ENCODE data around the gene TBC1D19.

DNA sequence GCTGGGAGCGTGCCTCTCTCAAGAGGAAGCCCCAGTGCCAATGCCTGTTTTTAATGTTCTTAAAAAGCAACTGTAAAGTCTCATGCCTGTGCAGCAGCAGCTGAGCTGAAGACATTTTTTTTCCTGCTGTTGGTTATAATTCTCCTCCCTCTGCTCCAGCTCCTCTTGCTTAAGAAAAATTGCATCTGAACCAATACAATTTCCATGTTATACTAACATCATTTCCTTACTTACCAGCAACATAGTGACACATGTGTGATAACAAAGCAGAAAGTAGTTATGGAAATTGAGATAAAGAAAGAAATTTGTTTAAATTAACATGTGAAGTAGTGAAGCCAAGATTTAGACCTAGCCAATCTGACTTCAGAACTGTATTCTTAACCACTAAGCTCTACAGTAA is 101.4 kb downstream of the TBC1D19 start:
- TF ChIP-seq CTCF (IDR thresholded peaks at IDR 0.05; ENCODE audit: low read depth, low read length, missing input control) (no peak), REST (IDR thresholded peaks at IDR 0.05) (no peak), EGR1 (IDR thresholded peaks at IDR 0.05; ENCODE audit: low read depth in 2 of 2) (no peak)

All from liver (tissue), 3 donors.